Measurements from ENCODE around the gene HSBP1L1.

- TF ChIP-seq CTCF (conservative IDR thresholded peaks at IDR 0.05; ENCODE audit: low read depth, low read length), result no peak
- TF ChIP-seq EZH2 (IDR thresholded peaks at IDR 0.05; ENCODE audit: low read length, unreplicated experiment), result no peak
Observed at GRCh38 chr18:79926715-79927606, 37.5 kb upstream of the HSBP1L1 start.

Data from PC-3 (cell line).